D721Med (cell line): ENCODE data around the gene UTP3.
"Not testable (repeated sequence)": the region's sequence is repeated elsewhere in the genome, so short reads cannot be mapped to it uniquely, and the experiment has no call there.

ENCODE experiments used
- DNase-seq: peaks from one replicate; pipeline ENCODE4 v3.0.0; 2011; ENCODE audit warnings: low spot score; ENCODE audit not compliant: insufficient read length
- FAIRE-seq: peaks from 2 replicates; lab custom pipeline; 2011; peaks lifted over from hg19 to GRCh38; lab: Jason Lieb, UNC
- CTCF ChIP-seq: IDR thresholded peaks from 2 replicates; pipeline ENCODE4 v1.5.1; 2012; ENCODE audit warnings: mild to moderate bottlenecking, control low read depth; ENCODE audit not compliant: insufficient read depth; ENCODE audit errors: missing control alignments

The UTP3 gene

GRCh38 chr4:70734168-70734954 is 46.0 kb downstream of the UTP3 start:
- no peak for TF ChIP-seq CTCF
- FAIRE-seq, result no peak
- no peak for DNase-seq

- DNase-seq (no peak), FAIRE-seq (no peak)
- no peak for TF ChIP-seq CTCF
Measured at GRCh38 chr4:70734971-70735370, 46.6 kb downstream of the UTP3 start.

GRCh38 chr4:70735915-70736314 is 47.6 kb downstream of the UTP3 start:
- not testable (repeated sequence) for FAIRE-seq, DNase-seq
- peak; percentile 44 for TF ChIP-seq CTCF

GRCh38 chr4:70737006-70737405 is 48.7 kb downstream of the UTP3 start:
- FAIRE-seq (no peak), DNase-seq (no peak)
- TF ChIP-seq CTCF, result no peak

GRCh38 chr4:70737409-70737808 is 49.1 kb downstream of the UTP3 start:
- no peak for TF ChIP-seq CTCF
- no peak for DNase-seq
- no peak for FAIRE-seq

GRCh38 chr4:70739496-70740337 is 51.4 kb downstream of the UTP3 start:
- no peak for FAIRE-seq
- no peak for DNase-seq
- TF ChIP-seq CTCF, result no peak
